ENCODE data around the gene GHITM.
"Not testable (repeated sequence)": the region's sequence is repeated elsewhere in the genome, so short reads cannot be mapped to it uniquely, and the experiment has no call there.

Gene GHITM

DNA sequence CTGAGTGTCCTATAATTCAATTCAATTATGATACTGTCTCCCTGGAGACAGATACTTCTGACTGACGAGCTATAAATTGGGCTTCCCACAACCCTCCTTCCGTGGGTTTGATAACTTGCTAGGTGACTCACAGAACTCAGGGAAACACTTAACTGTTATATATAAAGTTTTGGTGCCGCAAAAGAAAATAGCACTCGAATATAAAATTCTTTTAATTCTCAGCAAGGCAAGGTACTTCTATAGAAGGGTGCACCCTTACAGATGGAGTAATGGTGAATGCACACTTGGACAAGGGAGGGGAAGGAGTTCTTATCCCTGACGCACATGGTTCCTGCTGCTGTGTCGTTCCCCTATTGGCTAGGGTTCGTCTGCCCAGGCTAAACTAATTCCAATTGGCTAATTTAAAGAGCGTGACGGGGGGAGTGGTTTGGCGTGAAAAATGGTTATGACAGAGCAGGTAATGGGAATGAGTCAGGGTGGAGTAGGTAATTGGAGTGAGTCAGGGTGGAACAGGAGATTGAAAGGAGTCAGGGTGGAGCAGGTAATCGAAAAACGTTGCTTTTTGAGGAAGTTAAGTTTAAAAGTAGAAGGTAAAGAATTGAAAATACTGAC lies 20.8 kb upstream of the GHITM start:
- H3K4me2 ChIP-seq (ENCODE audit: low read depth, low read length, poor library complexity, severe bottlenecking), result no peak overlapping the region
- no peak for TF ChIP-seq EZH2phosphoT487 (conservative IDR thresholded peaks at IDR 0.05; ENCODE audit: low read length)
- TF ChIP-seq, protein P1, sequence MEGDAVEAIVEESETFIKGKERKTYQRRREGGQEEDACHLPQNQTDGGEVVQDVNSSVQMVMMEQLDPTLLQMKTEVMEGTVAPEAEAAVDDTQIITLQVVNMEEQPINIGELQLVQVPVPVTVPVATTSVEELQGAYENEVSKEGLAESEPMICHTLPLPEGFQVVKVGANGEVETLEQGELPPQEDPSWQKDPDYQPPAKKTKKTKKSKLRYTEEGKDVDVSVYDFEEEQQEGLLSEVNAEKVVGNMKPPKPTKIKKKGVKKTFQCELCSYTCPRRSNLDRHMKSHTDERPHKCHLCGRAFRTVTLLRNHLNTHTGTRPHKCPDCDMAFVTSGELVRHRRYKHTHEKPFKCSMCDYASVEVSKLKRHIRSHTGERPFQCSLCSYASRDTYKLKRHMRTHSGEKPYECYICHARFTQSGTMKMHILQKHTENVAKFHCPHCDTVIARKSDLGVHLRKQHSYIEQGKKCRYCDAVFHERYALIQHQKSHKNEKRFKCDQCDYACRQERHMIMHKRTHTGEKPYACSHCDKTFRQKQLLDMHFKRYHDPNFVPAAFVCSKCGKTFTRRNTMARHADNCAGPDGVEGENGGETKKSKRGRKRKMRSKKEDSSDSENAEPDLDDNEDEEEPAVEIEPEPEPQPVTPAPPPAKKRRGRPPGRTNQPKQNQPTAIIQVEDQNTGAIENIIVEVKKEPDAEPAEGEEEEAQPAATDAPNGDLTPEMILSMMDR (IDR thresholded peaks at IDR 0.05; ENCODE audit: insufficient read depth, low read length, poor library complexity, severe bottlenecking), result no peak
- no peak overlapping the region for H2AFZ ChIP-seq (ENCODE audit: low read depth, low read length, severe bottlenecking)
- H3K79me2 ChIP-seq (ENCODE audit: insufficient read depth, low read length), result no peaks in the 10 kb centered on the region
- H4K20me1 ChIP-seq (ENCODE audit: low read depth, low read length), result no peaks in the 10 kb centered on the region
- no peaks in the 10 kb centered on the region for H3K27me3 ChIP-seq (ENCODE audit: low read length)
- H3K4me3 ChIP-seq (ENCODE audit: insufficient read depth, low read length, poor library complexity, severe bottlenecking), result no peak overlapping the region
- no peak overlapping the region for H3K27ac ChIP-seq (ENCODE audit: low read depth, low read length)
- no peaks in the 10 kb centered on the region for H3K9me3 ChIP-seq (ENCODE audit: insufficient read depth, low read length)
- H3K9ac ChIP-seq (ENCODE audit: low read length), result no peak overlapping the region
- no peaks in the 10 kb centered on the region for H3F3A ChIP-seq (ENCODE audit: insufficient read depth)
- H3K36me3 ChIP-seq (ENCODE audit: low read length), result no peaks in the 10 kb centered on the region
- H3K9me2 ChIP-seq (replicated peaks; ENCODE audit: insufficient read depth, low read length), result no peaks in the 10 kb centered on the region

DNA sequence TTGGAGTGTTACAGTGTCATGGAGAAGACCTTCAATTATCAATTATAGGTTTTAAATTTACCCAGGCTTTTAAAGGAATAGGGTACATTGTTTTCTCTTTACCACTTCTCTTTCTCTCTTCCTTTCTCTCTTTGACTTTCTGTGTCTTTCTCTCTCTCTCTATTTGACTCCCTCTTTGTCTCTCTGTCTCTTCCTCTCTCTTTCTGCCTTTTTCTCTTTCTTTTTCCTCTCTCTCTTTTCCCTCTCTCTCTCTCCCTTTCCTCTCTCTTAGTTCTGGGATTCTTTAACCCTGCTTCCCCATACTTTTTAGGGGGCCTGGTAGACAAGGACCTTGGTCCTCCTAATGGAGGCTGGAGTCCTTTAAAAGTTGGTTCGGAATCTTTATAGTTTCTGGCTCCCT lies 15.9 kb upstream of the GHITM start:
- Histone ChIP-seq H3F3A (ENCODE audit: insufficient read depth) (no peaks in the 10 kb centered on the region), H3K36me3 (ENCODE audit: low read length) (no peaks in the 10 kb centered on the region), H4K20me1 (ENCODE audit: low read depth, low read length) (no peaks in the 10 kb centered on the region), H2AFZ (ENCODE audit: low read depth, low read length, severe bottlenecking) (no peak overlapping the region), H3K79me2 (ENCODE audit: insufficient read depth, low read length) (no peaks in the 10 kb centered on the region), H3K9ac (ENCODE audit: low read length) (no peak overlapping the region), H3K9me2 (replicated peaks; ENCODE audit: insufficient read depth, low read length) (no peaks in the 10 kb centered on the region), H3K27me3 (ENCODE audit: low read length) (no peaks in the 10 kb centered on the region), H3K4me3 (ENCODE audit: insufficient read depth, low read length, poor library complexity, severe bottlenecking) (no peak overlapping the region), H3K27ac (ENCODE audit: low read depth, low read length) (no peak overlapping the region), H3K9me3 (ENCODE audit: insufficient read depth, low read length) (peaks cover 11% of the 10 kb centered on the region; the same call in 1 of the 2 replicates), H3K4me2 (ENCODE audit: low read depth, low read length, poor library complexity, severe bottlenecking) (no peak overlapping the region)
- TF ChIP-seq, protein P1 (IDR thresholded peaks at IDR 0.05; ENCODE audit: insufficient read depth, low read length, poor library complexity, severe bottlenecking), result no peak

DNA sequence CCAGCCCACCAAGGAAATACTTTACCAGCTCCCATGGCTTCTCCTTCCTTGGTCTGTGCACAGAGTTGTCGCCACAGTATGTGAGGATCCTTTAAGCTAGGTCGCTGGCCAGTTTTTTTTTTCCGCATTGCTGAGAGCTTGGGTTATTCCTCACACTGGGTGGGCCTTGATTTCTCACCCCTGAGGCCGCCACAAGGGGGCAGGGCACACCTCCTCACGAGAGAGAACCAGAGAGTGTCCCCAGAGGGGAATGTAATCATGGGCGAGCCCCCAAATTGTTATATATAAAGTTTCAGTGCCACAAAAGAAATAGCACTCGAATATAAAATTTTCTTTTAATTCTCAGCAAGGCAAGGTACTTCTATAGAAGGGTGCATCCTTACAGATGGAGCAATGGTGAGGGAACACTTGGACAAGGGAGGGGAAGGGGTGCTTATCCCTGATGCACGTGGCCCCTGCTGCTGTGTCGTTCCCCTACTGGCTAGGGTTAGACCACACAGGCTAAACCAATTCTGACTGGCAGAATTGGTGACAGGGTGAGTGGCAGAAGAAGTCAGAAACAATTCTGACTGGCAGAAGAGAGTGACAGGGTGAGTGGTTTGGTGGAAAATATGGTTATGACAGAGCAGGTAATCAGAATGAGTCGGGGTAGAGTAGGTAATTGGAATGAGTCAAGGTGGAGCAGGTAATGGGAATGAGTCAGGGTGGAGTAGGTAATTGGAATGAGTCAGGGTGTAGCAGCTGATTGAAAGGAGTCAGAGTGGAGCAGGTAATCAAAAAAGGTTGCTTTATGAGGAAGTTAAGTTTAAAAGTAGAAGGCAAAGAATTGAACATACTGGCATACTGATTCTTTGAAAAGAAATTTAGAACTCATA lies 13.2 kb upstream of the GHITM start:
- H3K4me3 ChIP-seq (ENCODE audit: insufficient read depth, low read length, poor library complexity, severe bottlenecking); H3K79me2 ChIP-seq (ENCODE audit: insufficient read depth, low read length); H3F3A ChIP-seq (ENCODE audit: insufficient read depth); H3K9me2 ChIP-seq (replicated peaks; ENCODE audit: insufficient read depth, low read length); H3K4me2 ChIP-seq (ENCODE audit: low read depth, low read length, poor library complexity, severe bottlenecking); H3K9ac ChIP-seq (ENCODE audit: low read length); H3K27me3 ChIP-seq (ENCODE audit: low read length); H3K27ac ChIP-seq (ENCODE audit: low read depth, low read length); H4K20me1 ChIP-seq (ENCODE audit: low read depth, low read length); H3K36me3 ChIP-seq (ENCODE audit: low read length); H2AFZ ChIP-seq (ENCODE audit: low read depth, low read length, severe bottlenecking): not testable (repeated sequence)
- H3K9me3 ChIP-seq (ENCODE audit: insufficient read depth, low read length), result peaks cover 11% of the 10 kb centered on the region; the same call in 1 of the 2 replicates

DNA sequence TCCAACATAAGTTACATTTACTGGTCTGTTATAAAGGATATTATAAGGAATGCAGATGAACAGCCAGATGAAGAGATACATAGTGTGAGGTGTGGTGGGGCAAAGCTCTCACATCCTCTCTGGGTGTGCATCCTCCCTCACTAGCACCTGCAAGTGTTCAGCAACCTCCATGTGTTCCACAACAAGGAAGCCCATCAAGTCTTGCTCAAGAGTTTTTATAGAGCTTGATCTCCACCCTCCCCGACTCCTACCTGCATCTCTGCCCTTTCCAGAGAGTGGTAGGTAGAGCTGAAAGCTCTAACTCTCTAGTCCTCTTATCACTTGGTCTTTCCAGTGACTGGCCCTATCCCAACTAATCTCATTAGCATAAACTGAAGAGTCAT lies 12.5 kb upstream of the GHITM start:
- TF ChIP-seq, protein P1 (IDR thresholded peaks at IDR 0.05; ENCODE audit: insufficient read depth, low read length, poor library complexity, severe bottlenecking), result no peak
- no peak for TF ChIP-seq EZH2phosphoT487 (conservative IDR thresholded peaks at IDR 0.05; ENCODE audit: low read length)
- Histone ChIP-seq H4K20me1 (ENCODE audit: low read depth, low read length) (no peaks in the 10 kb centered on the region), H3K27me3 (ENCODE audit: low read length) (no peaks in the 10 kb centered on the region), H3K79me2 (ENCODE audit: insufficient read depth, low read length) (no peaks in the 10 kb centered on the region), H2AFZ (ENCODE audit: low read depth, low read length, severe bottlenecking) (no peak overlapping the region), H3K4me3 (ENCODE audit: insufficient read depth, low read length, poor library complexity, severe bottlenecking) (no peak overlapping the region), H3F3A (ENCODE audit: insufficient read depth) (no peaks in the 10 kb centered on the region), H3K4me2 (ENCODE audit: low read depth, low read length, poor library complexity, severe bottlenecking) (no peak overlapping the region), H3K9me3 (ENCODE audit: insufficient read depth, low read length) (peaks cover 11% of the 10 kb centered on the region; the same call in 1 of the 2 replicates), H3K9ac (ENCODE audit: low read length) (no peak overlapping the region), H3K27ac (ENCODE audit: low read depth, low read length) (no peak overlapping the region), H3K9me2 (replicated peaks; ENCODE audit: insufficient read depth, low read length) (no peaks in the 10 kb centered on the region), H3K36me3 (ENCODE audit: low read length) (no peaks in the 10 kb centered on the region)

All from SU-DHL-6 (cell line).